Activated naive CD4-positive, alpha-beta T cell treated with anti-CD3 and anti-CD28 coated beads, Interleukin-2, amount 50 U/mL, for 24 hours (primary cell): ENCODE results near the gene SLC35F3.
"Not testable (repeated sequence)": the region's sequence is repeated elsewhere in the genome, so short reads cannot be mapped to it uniquely, and the experiment has no call there.

Source experiments
- H3K27ac Mint-ChIP-seq: one replicate; pipeline ENCODE4 v1.8.0; 2021; ENCODE audit warnings: mild to moderate bottlenecking, mixed read lengths
- H3K27me3 Mint-ChIP-seq: one replicate; pipeline ENCODE4 v1.8.0; 2021; ENCODE audit warnings: mixed read lengths
- H3K36me3 Mint-ChIP-seq: one replicate; pipeline ENCODE4 v1.8.0; 2021; ENCODE audit warnings: mixed read lengths
- H3K4me1 Mint-ChIP-seq: one replicate; pipeline ENCODE4 v1.8.0; 2021; ENCODE audit warnings: mixed read lengths
- H3K4me3 Mint-ChIP-seq: one replicate; pipeline ENCODE4 v1.8.0; 2021; ENCODE audit warnings: mild to moderate bottlenecking, mixed read lengths
- H3K9me3 Mint-ChIP-seq: one replicate; pipeline ENCODE4 v1.8.0; 2021; ENCODE audit warnings: mixed read lengths

Gene SLC35F3

DNA sequence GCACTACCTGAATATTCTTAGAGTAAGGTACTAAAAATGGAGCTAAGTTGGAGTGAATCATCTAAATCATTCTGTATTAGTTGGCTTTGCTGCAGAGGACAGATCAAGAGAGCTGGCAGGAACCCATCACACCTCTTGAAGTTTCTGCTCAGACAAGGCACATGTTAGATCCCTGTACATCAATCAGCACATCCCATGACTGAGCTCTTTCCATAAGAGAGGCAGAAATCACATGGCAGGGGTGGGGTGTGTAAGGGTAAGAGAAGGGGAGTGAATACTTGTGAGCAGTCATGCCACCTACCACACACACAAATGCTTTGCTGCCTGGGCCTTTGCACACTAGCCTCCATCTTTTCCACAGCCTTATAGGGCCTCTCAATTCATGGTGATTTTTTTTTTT, 214.4 kb downstream of the SLC35F3 start:
- Mint-ChIP-seq H3K36me3 (no peaks in the 10 kb centered on the region), H3K27ac (no peak overlapping the region), H3K27me3 (peaks cover 1% of the 10 kb centered on the region), H3K9me3 (no peaks in the 10 kb centered on the region), H3K4me1 (peaks cover 7% of the 10 kb centered on the region), H3K4me3 (no peak overlapping the region)

GRCh38 chr1:234119431-234119830, 215.0 kb downstream of the SLC35F3 start:
- H3K4me3 Mint-ChIP-seq: no peak overlapping the region
- H3K36me3 Mint-ChIP-seq: no peaks in the 10 kb centered on the region
- no peak overlapping the region for H3K27ac Mint-ChIP-seq
- H3K27me3 Mint-ChIP-seq: peaks cover 3% of the 10 kb centered on the region
- H3K9me3 Mint-ChIP-seq: no peaks in the 10 kb centered on the region
- H3K4me1 Mint-ChIP-seq: peaks cover 6% of the 10 kb centered on the region

DNA sequence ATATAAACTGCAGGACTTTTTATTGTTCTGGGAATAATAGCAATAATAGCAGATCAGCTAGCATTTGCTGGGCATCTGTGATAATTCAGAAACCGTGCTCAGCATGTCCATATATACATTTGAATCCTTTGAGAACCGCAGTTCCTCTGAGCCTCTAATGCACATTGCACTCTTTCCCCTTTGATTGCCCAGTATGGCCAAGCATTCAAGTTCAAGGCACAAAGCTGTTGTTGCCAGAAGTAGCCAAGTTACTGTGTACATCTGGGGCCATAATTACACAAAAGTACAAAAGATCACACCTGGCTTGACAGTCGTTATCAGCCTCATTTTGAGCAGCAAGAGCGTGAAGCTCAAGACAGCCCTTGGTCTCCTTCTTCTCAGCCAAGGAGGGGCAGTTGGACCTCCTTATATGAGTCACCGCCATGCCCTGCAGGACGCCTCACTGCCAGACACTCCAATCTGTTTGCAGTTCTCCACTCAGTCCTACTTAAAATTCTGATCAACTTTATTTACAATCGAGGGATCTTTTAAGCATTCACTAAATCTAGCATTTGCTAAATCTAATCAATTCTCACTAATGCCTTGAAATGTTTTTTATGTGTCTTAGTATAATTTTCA, 216.0 kb downstream of the SLC35F3 start:
- Mint-ChIP-seq H3K4me3 (no peak overlapping the region), H3K36me3 (no peaks in the 10 kb centered on the region), H3K27me3 (peaks cover 3% of the 10 kb centered on the region), H3K4me1 (no peaks in the 10 kb centered on the region), H3K27ac (no peak overlapping the region), H3K9me3 (no peaks in the 10 kb centered on the region)

- not testable (repeated sequence) for H3K27ac Mint-ChIP-seq, H3K36me3 Mint-ChIP-seq, H3K4me3 Mint-ChIP-seq, H3K4me1 Mint-ChIP-seq, H3K9me3 Mint-ChIP-seq
- peaks cover 13% of the 10 kb centered on the region for H3K27me3 Mint-ChIP-seq
These were observed 217.2 kb downstream of the SLC35F3 start for GRCh38 chr1:234121659-234122058.

GRCh38 chr1:234122571-234122970, 218.1 kb downstream of the SLC35F3 start:
- not testable (repeated sequence) for H3K4me1 Mint-ChIP-seq, H3K4me3 Mint-ChIP-seq
- H3K27me3 Mint-ChIP-seq: peaks cover 13% of the 10 kb centered on the region

GRCh38 chr1:234123867-234124266, 219.4 kb downstream of the SLC35F3 start:
- Mint-ChIP-seq H3K36me3 (no peaks in the 10 kb centered on the region), H3K4me3 (no peak overlapping the region), H3K9me3 (no peaks in the 10 kb centered on the region), H3K4me1 (no peaks in the 10 kb centered on the region), H3K27me3 (peaks cover 13% of the 10 kb centered on the region), H3K27ac (no peak overlapping the region)

More at GRCh38 chr1:234122571-234122970, 218.1 kb downstream of the SLC35F3 start:
- not testable (repeated sequence) for H3K36me3 Mint-ChIP-seq, H3K27ac Mint-ChIP-seq, H3K9me3 Mint-ChIP-seq

DNA sequence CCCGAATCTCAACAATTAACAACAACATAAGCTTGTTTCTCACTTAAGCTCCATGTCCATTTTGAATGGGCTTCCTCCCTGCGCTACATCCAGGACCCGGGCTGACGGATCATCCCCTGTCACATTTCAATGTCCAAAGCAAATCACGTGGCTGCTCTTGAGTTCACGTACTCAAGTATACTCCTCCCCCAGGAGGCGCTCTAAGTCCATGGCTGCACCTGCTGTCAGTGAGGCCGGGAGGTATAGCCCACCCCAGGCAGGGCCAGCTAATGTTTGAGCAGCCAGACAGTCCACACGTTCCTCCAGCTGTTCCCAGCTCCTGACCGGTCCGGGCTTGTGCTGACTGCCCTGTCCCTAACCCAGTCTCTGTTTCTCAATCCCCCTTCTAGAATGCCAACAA, 220.8 kb downstream of the SLC35F3 start:
- Mint-ChIP-seq H3K36me3 (no peaks in the 10 kb centered on the region), H3K9me3 (no peaks in the 10 kb centered on the region), H3K27ac (no peak overlapping the region), H3K27me3 (peaks cover 13% of the 10 kb centered on the region), H3K4me3 (no peak overlapping the region), H3K4me1 (no peaks in the 10 kb centered on the region)

DNA sequence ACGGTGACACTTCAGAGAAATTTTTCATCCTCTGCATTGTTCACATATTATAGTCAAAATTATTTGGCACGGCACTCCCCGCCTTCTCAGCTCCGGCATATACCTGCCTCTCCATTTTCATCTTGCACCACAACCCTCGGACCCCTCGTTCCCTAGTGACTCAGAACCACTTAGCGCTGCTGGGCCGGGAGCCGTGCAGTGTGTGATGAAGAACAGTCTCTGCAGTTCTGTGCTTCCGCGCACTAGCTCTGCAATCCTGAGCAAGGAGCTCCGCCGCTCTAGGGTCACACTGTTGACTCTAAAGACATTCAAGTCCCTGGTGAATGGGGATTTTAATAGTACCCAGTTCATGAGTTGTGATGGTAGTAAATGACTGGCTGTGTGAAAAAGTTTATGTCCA, 221.2 kb downstream of the SLC35F3 start:
- Mint-ChIP-seq H3K27ac (no peak overlapping the region), H3K36me3 (no peaks in the 10 kb centered on the region), H3K4me3 (no peak overlapping the region), H3K4me1 (no peaks in the 10 kb centered on the region), H3K27me3 (peaks cover 12% of the 10 kb centered on the region), H3K9me3 (no peaks in the 10 kb centered on the region)

- no peaks in the 10 kb centered on the region for H3K9me3 Mint-ChIP-seq
- no peak overlapping the region for H3K4me3 Mint-ChIP-seq
- peaks cover 12% of the 10 kb centered on the region for H3K27me3 Mint-ChIP-seq
- no peak overlapping the region for H3K27ac Mint-ChIP-seq
- no peaks in the 10 kb centered on the region for H3K4me1 Mint-ChIP-seq
- no peaks in the 10 kb centered on the region for H3K36me3 Mint-ChIP-seq
These were observed 222.7 kb downstream of the SLC35F3 start for GRCh38 chr1:234127026-234127671.

GRCh38 chr1:234132795-234133194, 228.3 kb downstream of the SLC35F3 start:
- H3K27me3 Mint-ChIP-seq: no peaks in the 10 kb centered on the region
- H3K36me3 Mint-ChIP-seq: no peaks in the 10 kb centered on the region
- no peaks in the 10 kb centered on the region for H3K9me3 Mint-ChIP-seq
- H3K27ac Mint-ChIP-seq: no peak overlapping the region
- H3K4me1 Mint-ChIP-seq: no peaks in the 10 kb centered on the region
- no peak overlapping the region for H3K4me3 Mint-ChIP-seq

DNA sequence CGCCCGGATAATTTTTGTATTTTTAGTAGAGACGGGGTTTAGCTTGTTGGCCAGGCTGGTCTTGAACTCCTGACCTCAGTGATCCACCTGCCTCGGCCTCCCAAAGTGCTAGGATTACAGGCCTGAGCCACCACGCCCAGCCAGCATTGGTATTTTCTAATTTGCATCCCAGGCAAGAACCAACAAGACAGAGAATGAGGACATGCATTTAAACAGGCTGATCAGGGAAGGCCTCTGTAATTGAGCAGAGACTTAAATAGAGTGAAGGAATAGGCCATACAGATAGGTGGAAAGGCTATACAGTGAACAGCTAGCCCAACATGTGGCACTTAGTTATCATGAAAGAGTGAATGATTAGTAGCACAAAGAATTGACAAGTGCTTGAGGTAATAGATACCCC, 230.4 kb downstream of the SLC35F3 start:
- Mint-ChIP-seq H3K27ac (no peak overlapping the region), H3K4me3 (no peak overlapping the region), H3K36me3 (no peaks in the 10 kb centered on the region), H3K4me1 (no peaks in the 10 kb centered on the region), H3K27me3 (no peaks in the 10 kb centered on the region), H3K9me3 (no peaks in the 10 kb centered on the region)

- Mint-ChIP-seq H3K36me3 (no peaks in the 10 kb centered on the region), H3K27ac (no peak overlapping the region), H3K9me3 (no peaks in the 10 kb centered on the region), H3K27me3 (no peaks in the 10 kb centered on the region), H3K4me3 (no peak overlapping the region), H3K4me1 (no peaks in the 10 kb centered on the region)
These were observed 231.0 kb downstream of the SLC35F3 start for GRCh38 chr1:234135501-234135900.

DNA sequence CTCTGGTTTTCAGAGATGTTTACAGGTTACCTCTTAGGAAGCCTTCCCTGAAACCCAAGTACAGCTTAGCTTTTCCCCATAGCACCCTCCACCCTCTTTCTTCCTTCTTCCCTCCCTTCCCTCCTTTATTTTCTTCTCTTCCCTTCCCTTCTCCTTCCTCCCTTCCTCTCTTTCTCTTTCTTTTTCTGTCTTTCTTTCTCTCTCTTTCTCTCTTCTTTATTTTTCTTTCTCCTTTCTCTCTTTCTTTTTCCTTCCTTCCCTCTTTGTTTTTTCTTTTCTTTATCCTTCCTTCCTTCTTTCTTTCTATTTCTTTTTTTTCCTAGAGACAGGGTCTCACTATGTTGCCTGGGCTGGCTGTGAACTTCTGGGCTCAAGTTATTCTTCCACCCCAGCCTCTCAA, 231.6 kb downstream of the SLC35F3 start:
- H3K4me3 Mint-ChIP-seq: no peak overlapping the region
- H3K27ac Mint-ChIP-seq: no peak overlapping the region
- no peaks in the 10 kb centered on the region for H3K36me3 Mint-ChIP-seq
- H3K9me3 Mint-ChIP-seq: no peaks in the 10 kb centered on the region
- H3K4me1 Mint-ChIP-seq: no peaks in the 10 kb centered on the region
- no peaks in the 10 kb centered on the region for H3K27me3 Mint-ChIP-seq

DNA sequence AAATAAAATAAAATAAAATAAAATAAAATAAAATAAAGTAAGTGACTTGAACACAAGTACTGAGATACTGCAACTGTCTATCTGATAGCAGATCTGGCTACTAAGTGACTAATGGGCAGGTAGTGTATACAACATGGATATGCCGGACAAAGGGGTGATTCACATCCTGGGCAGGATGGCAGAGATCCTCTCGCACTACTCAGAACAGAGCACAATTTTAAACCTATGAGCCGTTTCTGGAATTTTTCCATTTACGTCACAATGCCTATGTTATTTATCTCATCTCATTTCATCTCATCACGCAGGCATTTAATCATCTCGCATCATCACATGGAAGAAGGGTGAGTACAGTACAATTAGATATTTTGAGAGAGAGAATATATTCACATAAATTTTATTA, 235.5 kb downstream of the SLC35F3 start:
- Mint-ChIP-seq H3K4me1 (no peaks in the 10 kb centered on the region), H3K36me3 (no peaks in the 10 kb centered on the region), H3K9me3 (no peaks in the 10 kb centered on the region), H3K4me3 (no peak overlapping the region), H3K27ac (no peak overlapping the region), H3K27me3 (peaks cover 3% of the 10 kb centered on the region)

DNA sequence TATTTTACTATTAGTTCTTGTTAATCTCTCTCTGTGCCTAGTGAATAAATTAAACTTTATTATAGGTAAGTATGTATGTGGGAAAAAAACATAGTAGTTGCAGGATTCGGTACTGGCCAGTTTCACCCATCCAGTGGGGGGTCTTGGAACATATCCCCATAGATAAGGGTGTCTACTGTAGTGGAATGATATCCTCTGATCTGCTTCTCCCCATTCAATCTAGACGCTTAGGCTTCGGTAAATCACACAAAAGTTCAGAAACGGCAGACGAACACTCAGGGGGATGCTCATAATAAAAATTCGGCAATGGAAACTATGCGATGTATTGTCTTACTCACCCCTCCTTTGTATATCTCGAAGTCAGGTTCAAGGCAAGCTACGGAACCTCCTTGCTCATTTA, 235.9 kb downstream of the SLC35F3 start:
- no peaks in the 10 kb centered on the region for H3K4me1 Mint-ChIP-seq

GRCh38 chr1:234141006-234141405, 236.5 kb downstream of the SLC35F3 start:
- Mint-ChIP-seq H3K9me3 (no peaks in the 10 kb centered on the region), H3K36me3 (no peaks in the 10 kb centered on the region), H3K27ac (no peak overlapping the region), H3K4me3 (no peak overlapping the region), H3K27me3 (peaks cover 5% of the 10 kb centered on the region), H3K4me1 (no peaks in the 10 kb centered on the region)

More for the DNA sequence above, 235.9 kb downstream of the SLC35F3 start:
- no peaks in the 10 kb centered on the region for H3K36me3 Mint-ChIP-seq
- H3K4me3 Mint-ChIP-seq: no peak overlapping the region
- no peaks in the 10 kb centered on the region for H3K9me3 Mint-ChIP-seq
- peaks cover 3% of the 10 kb centered on the region for H3K27me3 Mint-ChIP-seq
- no peak overlapping the region for H3K27ac Mint-ChIP-seq

- Mint-ChIP-seq H3K4me3 (no peak overlapping the region), H3K27me3 (peaks cover 17% of the 10 kb centered on the region), H3K4me1 (no peaks in the 10 kb centered on the region), H3K36me3 (peaks cover 3% of the 10 kb centered on the region), H3K27ac (no peak overlapping the region), H3K9me3 (no peaks in the 10 kb centered on the region)
These were observed 239.2 kb downstream of the SLC35F3 start for GRCh38 chr1:234143681-234144080.
